Measurements from ENCODE around the gene SLC25A51. TPM values are rescaled to one million over a fixed set of nuclear protein-coding genes. Genes with fewer than 3 reads are reported as not detected.

SLC25A51 gene
- total RNA-seq, 1 experiment from 2014 or later, result 9.3 TPM

DNA sequence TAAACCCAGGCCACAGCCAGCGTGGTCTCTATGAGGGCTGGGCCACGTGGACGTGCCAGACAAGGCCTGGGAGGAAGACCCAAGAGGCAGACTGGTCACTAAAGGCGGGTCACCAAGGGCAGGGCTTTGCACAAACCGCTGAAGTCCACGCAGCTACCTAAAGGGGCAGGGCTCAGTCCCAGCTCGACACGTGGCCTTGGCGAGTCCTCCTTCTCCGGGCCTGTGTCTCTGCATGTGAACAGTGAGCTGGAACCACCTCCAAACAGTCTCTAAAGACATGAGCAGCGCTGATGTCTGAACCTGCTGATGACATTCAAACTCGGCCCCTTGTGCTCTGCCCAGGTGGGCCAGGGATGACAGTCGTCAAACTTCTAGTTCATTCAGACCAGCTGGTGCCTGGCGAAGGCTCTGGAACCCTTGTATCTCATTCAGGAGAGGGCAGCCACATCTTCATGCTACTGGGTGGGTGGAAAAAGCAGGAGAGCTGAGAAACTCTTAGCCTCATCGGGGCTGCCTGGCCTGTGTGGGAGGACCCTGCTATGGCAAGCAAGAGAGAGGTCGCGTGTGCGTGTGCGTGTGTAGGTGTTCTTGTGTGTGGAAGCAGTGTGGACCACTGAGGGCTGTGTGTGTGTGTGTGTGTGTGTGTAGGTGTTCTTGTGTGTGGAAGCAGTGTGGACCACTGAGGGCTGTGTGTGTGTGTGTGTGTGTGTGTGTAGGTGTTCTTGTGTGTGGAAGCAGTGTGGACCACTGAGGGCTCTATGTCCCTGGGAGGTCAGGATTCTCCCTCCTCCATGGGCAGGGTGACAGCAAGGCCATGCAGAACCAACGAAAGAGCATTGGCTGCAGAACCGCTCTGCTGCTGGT is 14.1 kb upstream of the SLC25A51 start:
- Mint-ChIP-seq H3K4me1 (ENCODE audit: low read depth, unreplicated experiment) (no peaks in the 10 kb centered on the region), H3K27me3 (ENCODE audit: unreplicated experiment) (no peaks in the 10 kb centered on the region), H3K27ac (ENCODE audit: unreplicated experiment) (no peak overlapping the region), H3K9me3 (ENCODE audit: low read depth, unreplicated experiment) (no peaks in the 10 kb centered on the region), H3K4me3 (ENCODE audit: low read depth, unreplicated experiment) (no peak overlapping the region), H3K36me3 (ENCODE audit: insufficient read depth, unreplicated experiment) (no peaks in the 10 kb centered on the region)
- DNase-seq, result no peak
- TF ChIP-seq, protein P1, sequence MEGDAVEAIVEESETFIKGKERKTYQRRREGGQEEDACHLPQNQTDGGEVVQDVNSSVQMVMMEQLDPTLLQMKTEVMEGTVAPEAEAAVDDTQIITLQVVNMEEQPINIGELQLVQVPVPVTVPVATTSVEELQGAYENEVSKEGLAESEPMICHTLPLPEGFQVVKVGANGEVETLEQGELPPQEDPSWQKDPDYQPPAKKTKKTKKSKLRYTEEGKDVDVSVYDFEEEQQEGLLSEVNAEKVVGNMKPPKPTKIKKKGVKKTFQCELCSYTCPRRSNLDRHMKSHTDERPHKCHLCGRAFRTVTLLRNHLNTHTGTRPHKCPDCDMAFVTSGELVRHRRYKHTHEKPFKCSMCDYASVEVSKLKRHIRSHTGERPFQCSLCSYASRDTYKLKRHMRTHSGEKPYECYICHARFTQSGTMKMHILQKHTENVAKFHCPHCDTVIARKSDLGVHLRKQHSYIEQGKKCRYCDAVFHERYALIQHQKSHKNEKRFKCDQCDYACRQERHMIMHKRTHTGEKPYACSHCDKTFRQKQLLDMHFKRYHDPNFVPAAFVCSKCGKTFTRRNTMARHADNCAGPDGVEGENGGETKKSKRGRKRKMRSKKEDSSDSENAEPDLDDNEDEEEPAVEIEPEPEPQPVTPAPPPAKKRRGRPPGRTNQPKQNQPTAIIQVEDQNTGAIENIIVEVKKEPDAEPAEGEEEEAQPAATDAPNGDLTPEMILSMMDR (IDR thresholded peaks at IDR 0.05; ENCODE audit: unreplicated experiment), result no peak
- BruUV-seq (replicated peaks), result no TSS peak
- CTCF ChIA-PET, result no interaction called here
- intact Hi-C loops (cut with micrococcal nuclease; ENCODE audit: unreplicated experiment), result no loop called here

DNA sequence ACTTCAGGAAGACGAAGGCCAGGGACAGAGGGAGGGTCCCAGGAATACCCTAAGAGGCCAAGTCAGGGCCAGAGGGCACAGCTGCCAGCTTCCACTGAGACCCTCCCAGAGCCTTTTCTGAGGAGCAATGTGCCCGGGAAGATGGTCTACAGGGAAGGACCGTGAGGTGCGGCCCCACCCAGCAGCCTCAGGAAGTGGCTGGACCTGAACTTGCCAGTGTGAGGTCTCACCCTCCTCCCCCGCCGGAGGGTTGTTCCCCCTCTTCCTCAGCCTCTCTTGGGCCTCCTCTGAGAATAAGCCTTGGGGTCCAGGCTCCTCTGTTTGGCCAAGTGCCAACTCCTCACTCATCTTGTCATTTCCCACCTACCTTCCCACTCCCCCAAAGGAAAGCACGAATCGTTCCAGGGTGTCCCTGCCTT is 13.4 kb upstream of the SLC25A51 start:
- Mint-ChIP-seq H3K27ac (ENCODE audit: unreplicated experiment) (no peak overlapping the region), H3K9me3 (ENCODE audit: low read depth, unreplicated experiment) (no peaks in the 10 kb centered on the region), H3K36me3 (ENCODE audit: insufficient read depth, unreplicated experiment) (no peaks in the 10 kb centered on the region), H3K27me3 (ENCODE audit: unreplicated experiment) (no peaks in the 10 kb centered on the region), H3K4me1 (ENCODE audit: low read depth, unreplicated experiment) (no peaks in the 10 kb centered on the region), H3K4me3 (ENCODE audit: low read depth, unreplicated experiment) (no peak overlapping the region)
- TF ChIP-seq, protein P1 (IDR thresholded peaks at IDR 0.05; ENCODE audit: unreplicated experiment), result no peak
- intact Hi-C loops (cut with micrococcal nuclease; ENCODE audit: unreplicated experiment), result no loop called here
- DNase-seq, result no peak
- CTCF ChIA-PET, result no interaction called here
- no TSS peak for BruUV-seq (replicated peaks)

DNA sequence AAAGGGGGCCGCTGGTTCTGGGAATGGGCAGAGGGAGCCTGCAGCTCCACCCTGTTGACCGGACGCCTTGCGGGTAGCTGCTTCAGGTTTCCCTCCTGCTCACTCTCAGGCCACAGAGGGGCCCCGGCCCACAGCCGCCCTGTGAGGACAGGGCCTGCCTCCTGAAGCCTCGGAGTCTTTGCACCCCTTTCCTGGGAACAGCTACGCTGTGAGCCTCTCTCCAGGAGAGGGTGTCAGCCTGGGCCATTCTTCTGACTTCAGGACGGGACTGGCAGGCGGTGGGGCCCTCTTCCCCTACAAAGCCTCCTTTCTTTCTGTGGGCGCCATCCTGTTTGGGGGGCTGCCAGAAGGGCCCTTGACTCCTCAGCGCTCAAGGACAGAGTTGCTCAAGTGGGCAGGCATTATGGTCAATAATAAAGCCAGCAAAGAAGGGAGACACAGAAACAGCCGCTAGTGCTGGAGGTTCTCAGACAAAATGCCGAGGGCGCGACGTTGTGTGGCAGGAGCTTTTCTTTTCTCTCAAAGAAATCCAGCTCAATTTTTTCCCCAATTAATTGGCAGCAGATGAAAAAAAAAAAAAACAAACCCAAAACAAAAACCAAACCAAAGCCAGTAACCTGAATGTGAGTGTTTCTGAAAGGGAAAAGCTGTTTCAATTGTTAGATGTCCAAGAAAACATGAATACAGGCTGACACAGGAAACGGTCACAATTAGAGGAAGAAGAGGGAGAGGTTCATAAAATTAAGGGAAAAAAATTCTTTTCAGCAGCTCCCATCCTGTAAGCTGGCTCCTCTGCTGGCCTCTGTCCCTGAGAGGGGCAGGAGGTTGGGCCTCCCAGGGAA is 12.8 kb upstream of the SLC25A51 start:
- no TSS peak for BruUV-seq (replicated peaks)
- no peak overlapping the region for H3K4me3 Mint-ChIP-seq (ENCODE audit: low read depth, unreplicated experiment)
- CTCF ChIA-PET, result no interaction called here
- intact Hi-C loops (cut with micrococcal nuclease; ENCODE audit: unreplicated experiment), result no loop called here
- no peaks in the 10 kb centered on the region for H3K36me3 Mint-ChIP-seq (ENCODE audit: insufficient read depth, unreplicated experiment)
- H3K27me3 Mint-ChIP-seq (ENCODE audit: unreplicated experiment), result no peaks in the 10 kb centered on the region
- H3K4me1 Mint-ChIP-seq (ENCODE audit: low read depth, unreplicated experiment), result no peaks in the 10 kb centered on the region
- H3K9me3 Mint-ChIP-seq (ENCODE audit: low read depth, unreplicated experiment), result no peaks in the 10 kb centered on the region
- DNase-seq, result no peak
- TF ChIP-seq, protein P1 (IDR thresholded peaks at IDR 0.05; ENCODE audit: unreplicated experiment), result no peak
- no peak overlapping the region for H3K27ac Mint-ChIP-seq (ENCODE audit: unreplicated experiment)

DNA sequence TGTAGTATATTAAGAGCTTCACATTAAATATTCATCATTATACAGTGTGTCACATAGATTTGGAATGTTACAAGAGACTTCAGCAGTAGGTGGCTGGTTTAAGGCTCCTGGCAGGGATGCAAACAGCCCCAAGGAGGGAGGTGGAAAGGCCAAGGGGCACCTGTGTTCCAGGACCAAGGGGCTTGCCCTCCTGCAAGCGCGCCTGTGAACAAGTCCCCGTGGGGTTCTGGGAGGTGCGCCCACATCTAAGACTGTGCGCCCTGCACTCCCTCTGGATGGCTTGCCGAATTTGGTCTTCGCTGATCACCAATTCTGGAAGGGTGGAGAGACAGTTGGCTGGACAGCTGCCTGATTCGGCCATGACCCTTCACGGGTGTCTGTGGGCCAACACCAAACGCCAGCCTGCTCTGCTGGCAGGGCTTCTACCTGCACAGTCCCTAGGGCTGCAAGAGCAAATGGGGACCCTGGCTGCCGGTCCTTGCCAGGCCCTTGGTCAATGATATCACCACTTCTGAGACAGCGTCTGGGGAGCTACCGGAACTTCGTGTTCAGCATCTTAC is 12.1 kb upstream of the SLC25A51 start:
- Mint-ChIP-seq H3K27ac (ENCODE audit: unreplicated experiment) (no peak overlapping the region), H3K4me1 (ENCODE audit: low read depth, unreplicated experiment) (no peaks in the 10 kb centered on the region), H3K36me3 (ENCODE audit: insufficient read depth, unreplicated experiment) (no peaks in the 10 kb centered on the region), H3K4me3 (ENCODE audit: low read depth, unreplicated experiment) (no peak overlapping the region), H3K27me3 (ENCODE audit: unreplicated experiment) (no peaks in the 10 kb centered on the region), H3K9me3 (ENCODE audit: low read depth, unreplicated experiment) (no peaks in the 10 kb centered on the region)
- CTCF ChIA-PET, result no interaction called here
- no peak for DNase-seq
- intact Hi-C loops (cut with micrococcal nuclease; ENCODE audit: unreplicated experiment), result no loop called here
- no TSS peak for BruUV-seq (replicated peaks)
- TF ChIP-seq, protein P1 (IDR thresholded peaks at IDR 0.05; ENCODE audit: unreplicated experiment), result no peak
